GM18520 (cell line): Measurements from ENCODE around the gene TM6SF1.
"Not testable (repeated sequence)": the region's sequence is repeated elsewhere in the genome, so short reads cannot be mapped to it uniquely, and the experiment has no call there.

Experiments used
- ATAC-seq: cut with Tn5 transposase; IDR thresholded peaks from one replicate; pipeline ENCODE4 v1.9.1; 2021; ENCODE audit not compliant: unreplicated experiment

TM6SF1 gene

DNA sequence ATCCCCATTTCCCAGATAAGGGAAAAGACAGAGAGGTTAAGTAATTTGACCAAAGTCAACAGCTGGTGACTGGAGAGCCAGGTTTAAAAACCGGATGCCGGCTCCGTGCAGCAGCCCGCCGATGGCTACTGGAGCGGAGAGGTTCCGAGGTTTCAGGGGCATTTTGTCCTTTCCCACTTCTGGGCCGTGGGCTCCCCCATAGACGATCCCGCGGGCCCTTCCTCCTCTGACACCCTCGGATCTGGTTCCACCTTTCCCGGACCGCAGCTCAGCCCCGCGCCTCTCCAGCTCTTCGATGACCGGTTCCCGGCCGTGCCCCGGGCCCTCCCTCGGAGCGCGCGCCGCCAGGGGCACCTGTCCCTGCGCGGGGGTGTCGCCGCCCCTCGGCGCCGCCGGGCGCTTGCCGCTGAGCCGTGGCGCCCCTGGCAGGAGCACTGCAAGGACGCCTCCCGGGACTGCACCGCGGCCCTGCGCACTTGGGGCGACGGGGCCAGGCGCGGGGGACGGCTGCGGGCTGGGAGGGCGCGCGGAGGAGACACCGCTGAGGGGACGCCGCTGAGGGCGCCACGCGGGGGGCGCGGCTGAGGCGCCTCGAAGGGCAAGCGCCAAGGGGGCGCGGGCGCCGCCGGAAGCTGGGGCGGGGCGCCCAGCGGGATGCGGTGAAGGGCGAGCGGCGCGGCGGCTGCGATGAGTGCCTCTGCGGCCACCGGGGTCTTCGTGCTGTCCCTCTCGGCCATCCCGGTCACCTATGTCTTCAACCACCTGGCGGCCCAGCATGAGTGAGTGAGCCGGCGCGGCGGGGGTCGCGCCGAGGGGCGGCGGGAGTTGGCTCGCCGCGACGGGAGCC is at the start of gene TM6SF1:
TM6SF1 (plus strand) TSS at position 652 of the 847 bp plus-strand sequence; CDS start at position 688, 36 bp downstream.
- ATAC-seq, result no peak

DNA sequence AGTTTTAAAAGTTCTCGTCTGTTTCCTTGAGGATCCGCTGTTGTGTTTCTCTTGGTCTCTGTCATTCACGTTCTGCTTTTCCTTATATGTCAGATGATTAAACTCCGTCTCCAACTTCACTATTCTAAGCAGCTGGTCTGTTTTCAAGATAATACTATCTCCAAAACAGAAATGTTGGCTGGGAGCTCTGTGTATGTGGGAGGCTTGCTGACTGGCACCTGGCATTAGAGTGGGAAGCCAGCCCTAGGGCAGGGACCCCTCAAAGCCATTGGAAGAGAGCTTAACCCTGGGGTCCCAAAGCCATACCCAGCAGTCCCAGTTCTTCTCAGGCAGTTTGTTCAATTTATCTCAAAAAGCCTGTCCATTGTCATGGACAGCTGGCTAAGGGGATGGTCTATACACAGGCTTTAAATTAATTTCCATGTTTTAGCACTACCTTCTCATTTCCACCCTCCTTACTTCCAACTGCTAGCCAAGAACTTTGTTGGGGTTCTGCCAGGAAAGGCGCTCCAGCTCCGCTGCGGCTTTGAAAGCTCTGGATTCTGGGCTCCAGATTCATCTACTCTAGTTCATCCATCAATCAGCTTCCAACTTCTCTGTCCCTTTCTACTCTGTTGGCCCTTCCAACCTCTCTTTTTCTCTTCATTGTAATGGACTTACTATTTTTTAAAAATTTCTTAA is 49.6 kb upstream of the TM6SF1 start:
- no peak for ATAC-seq

DNA sequence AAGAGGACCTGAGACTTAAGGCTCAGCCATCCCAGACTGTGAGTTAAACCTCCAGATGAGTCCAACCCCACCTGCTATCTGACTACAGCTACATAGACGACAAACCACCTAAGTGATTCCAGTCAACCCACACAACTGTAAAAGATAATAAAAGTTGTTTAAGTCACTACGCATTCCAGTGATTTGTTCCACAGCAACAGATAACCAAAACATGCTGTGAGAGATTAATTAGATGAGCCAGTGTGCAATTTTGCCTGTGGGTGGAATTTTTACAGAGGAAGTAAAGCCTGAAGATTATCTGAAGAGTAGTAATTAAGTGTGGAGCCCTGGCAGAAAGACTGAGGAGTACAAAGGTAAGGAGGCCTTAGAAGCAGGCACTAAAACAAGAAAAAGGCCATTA is 45.8 kb upstream of the TM6SF1 start:
- ATAC-seq, result no peak

DNA sequence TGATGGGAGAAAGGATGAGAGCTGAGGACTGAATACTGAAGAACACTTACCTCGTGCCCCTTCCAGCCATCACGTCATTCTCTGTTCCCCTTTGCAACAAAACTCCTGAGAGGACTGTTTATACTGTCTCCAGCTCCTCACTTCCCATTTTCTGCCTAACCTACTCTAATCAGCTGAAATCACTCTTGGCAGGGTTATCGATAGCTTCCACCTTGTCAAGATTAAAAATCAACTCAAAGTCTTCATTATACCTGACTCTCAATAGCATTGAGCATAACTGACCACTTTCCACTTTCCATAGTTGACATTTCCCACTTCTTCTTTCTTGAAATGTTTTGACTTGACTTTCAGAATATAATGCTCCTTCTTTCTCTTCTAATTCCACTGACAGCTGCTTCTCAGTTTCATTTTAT is 44.7 kb upstream of the TM6SF1 start:
- ATAC-seq, result no peak

DNA sequence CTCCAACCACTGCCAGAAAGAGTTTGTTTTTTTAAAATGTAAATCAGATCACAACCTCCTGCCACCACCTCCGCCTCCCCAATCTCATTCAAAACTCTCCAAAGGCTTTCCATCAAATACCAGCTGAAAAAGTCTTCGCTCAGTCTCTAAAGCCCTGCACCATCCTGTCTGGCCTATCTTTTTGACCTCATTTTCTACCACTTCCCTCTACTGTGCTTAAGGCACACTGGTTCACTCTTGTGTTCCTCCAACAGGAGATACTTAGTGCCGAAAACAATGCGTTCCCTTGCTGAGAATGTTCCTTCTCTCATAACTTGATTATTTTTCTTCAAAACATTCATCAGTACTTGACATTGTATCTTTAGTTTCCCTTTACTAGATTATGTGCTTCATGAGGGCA is 43.9 kb upstream of the TM6SF1 start:
- ATAC-seq, result no peak

DNA sequence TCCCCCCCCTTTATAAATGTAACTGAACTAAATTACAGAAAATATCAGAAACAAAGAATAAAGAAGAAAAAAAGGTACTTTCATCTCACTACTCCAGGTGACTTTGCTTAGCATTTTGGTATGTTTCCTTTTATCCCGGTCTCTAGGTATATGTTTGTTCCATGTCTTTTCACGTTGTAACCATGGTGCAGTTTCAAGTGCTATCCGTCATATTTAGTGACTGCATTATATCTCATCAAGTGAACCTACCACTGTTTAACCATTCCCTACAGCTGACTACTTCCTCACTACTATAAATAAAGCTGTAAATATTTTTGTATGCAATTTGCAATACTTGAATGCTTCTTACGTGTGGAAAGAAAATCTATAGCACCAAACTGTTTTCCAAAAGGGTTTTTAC is 42.6 kb upstream of the TM6SF1 start:
- no peak for ATAC-seq

DNA sequence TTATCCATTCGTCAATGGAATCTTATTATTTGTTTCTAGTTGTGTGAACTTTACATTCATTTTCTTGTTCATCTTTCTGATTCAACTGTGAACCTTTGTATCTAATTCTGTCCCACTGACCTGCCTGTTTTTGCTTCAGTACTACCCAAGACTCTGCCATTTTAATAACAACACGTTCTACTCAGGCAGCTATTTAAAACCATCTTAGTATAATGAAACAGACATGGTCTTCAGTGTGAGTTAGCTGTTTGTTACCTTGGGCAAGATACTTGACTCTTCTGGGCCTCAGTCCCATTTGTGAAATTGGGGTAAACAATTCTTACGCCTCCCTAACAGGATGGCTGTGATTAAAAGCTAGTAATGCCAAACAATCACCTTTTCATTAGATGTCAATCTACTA is 42.0 kb upstream of the TM6SF1 start:
- ATAC-seq, result no peak

DNA sequence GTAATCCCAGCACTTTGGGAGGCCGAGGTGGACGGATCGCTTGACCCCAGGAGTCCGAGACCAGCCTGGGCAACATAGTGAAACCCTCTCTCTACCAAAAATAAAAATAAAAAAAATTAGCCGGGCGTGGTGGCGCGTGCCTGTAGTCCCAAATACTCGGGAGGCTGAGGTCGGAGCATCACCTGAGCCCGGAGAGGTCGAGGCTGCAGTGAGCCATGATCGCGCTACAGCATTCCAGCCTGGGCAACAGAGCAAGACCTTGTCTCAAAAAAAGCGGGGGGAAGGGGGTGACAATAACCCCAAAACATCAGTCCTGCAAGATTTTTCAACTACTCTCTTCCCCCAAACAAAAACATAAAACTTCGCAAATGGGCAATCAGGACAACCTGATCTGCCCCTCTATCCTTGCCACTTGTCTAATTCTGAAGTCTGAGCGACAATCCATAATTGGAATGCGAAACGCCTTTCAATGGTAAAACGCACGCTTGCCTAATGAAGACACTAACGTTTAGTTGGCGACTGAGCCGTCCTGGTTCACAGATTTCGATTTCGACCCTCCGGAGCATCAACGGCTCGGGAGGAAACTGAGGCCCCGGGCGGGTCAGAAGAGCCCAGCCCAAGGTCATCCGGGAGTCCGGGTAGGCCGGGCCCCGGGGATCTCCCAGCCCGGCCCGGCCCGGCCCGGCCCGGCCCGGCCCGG is 41.3 kb upstream of the TM6SF1 start:
- ATAC-seq, result no peak

DNA sequence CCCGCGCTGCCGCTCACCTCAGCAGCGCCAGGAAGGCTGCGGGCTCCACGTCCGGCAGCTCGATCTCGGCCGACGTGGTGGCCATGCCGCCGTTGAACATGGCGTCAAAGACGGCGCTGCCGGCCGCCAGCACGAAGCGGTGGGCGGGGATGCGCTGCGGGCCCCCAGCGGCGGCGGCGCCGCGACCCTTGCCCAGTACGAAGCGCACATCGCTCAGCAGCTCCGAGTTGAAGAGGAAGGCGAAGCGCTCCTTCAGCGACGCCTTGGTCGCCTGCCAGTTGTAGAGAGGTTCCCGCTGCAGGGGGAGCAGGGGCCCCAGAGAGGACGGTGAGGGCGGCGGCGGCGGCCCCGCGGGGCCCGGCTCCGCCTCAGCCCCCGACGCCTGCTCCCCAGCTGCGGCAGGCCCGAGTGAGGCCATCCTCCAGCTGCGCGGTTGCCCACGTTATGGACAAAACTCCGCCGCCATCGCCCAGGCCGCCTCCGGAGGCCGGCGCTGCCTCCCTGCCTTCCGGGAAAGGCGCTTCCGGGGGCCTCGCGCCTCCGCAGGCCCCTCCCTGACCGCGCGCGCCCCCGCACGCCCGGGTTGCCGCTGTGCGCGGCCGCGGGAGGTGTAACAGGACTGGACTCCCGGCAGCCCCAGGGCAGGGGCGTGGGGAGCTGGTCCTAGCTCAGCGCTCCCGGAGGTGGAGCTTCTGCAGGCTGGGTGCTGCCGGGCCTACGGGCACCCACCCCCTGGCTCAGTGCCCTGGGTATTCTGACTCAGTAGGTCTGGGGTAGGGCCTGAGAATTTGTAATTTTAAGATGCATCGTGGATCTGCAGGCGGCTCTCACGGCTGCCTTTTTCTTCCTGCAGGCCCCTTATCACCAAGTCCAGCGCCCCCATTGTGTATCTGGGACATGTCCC is 40.5 kb upstream of the TM6SF1 start, which contains the start of gene BTBD1:
BTBD1 (minus strand) TSS at position 519 of the 904 bp plus-strand sequence; CDS start at position 418, 101 bp downstream.
- ATAC-seq, result peak; percentile 70

DNA sequence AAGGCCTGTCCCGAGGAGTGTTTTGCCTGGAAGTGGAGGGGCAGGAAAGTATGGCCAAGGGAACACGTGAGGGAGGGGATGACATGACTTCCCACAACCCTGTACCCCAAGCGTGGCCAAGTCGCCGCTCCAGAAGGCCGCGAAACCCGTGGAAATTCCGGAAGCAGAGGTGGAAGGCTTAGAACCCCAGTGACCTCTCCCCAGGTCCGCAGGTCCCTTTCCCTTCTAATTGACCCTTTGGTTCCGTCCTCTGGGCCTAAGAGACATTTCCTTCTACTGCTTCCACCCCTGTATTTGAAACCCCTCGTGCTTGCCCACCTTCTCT is 39.8 kb upstream of the TM6SF1 start:
- ATAC-seq, result no peak

DNA sequence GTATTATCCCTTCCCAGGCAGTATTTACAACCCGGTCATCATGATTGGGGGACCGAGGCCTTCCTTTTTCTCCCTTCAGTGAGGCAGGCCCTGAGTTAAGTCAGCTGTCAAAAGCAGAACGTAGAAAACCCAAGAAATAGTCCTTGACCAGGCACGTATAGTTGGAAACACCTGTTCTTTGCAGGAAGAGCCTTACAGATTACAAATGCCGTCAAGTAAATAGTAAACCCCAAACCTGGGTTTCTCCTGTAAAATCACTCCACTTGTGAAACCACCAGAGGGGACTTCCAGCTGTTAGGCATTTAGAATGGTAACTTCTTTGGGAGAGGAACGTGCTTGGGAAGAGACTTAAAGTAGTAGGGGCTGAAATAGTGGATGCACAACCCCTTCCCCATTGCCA is 39.4 kb upstream of the TM6SF1 start:
- ATAC-seq, result no peak

DNA sequence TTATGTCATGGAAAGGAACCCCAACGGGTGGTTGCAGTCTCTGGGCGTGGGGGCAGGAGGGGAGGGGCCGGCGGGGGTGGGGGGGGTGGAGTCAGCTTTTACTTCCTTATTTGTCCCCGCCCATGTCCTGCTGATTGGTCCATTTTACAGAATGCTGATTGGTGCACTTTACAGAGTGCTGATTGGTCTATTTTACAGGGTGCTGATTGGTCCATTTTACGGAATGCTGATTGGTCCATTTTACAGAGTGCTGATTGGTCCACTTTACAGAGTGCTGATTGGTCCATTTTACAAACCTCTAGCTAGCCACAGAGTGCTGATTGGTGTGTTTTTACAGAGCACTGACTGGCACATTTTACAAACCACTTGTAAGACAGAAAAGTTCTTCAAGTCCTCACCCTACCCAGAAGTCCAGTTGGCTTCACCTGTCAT is 38.2 kb upstream of the TM6SF1 start:
- ATAC-seq, result not testable (repeated sequence)

DNA sequence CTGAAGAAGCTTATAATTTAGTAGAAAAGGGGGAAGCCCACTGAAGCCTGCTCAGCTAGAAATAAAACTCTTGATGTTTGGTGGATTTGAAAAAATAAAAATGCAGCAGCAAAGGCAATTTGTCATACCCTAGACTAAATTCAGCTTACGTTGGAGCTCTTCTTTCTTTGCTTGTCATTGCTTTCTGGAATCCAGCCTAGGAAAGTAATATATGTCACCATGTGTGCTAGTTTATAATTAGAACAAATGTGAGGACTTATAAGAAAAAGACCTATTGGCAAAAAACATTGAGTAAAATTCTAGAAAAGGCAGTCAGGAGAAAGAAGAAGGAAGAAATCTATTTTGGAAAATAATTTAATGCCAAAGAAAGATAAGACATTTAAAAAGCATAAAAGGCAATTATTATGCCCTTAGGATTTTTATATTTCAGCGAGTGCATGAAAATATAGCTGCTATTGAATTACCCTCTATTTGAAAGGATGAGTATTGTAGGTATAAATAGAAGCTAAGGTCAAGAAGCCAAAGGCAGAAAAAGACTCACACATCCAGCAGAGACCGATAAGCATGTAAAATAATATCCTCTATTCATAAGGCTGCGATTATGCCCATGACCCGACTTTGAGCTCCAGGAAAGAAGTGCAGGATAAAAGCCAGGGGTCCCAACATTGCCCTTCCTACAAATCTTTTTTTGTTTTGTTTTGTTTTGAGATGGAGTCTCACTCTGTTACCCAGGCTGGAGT is 29.8 kb upstream of the TM6SF1 start:
- ATAC-seq, result no peak

DNA sequence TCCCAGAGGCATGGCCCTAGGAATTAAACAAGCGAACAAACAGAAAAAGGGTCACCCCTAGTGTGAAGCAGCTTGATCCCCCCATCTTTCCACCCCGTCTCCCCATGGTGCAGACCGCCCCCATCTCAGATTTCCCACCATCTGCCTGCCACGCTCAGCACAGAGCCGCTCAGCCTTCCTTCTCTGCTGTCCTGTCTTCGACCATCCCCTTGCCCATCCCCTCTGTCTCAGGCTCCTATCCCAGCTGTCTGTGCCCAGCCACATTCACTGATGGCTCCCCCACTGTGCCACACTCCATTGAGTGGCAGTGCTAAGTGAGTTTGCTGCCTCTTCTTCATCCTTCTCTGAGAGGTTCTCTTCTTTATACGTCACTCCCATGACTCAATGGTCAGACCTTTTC is 28.7 kb upstream of the TM6SF1 start:
- ATAC-seq, result no peak

DNA sequence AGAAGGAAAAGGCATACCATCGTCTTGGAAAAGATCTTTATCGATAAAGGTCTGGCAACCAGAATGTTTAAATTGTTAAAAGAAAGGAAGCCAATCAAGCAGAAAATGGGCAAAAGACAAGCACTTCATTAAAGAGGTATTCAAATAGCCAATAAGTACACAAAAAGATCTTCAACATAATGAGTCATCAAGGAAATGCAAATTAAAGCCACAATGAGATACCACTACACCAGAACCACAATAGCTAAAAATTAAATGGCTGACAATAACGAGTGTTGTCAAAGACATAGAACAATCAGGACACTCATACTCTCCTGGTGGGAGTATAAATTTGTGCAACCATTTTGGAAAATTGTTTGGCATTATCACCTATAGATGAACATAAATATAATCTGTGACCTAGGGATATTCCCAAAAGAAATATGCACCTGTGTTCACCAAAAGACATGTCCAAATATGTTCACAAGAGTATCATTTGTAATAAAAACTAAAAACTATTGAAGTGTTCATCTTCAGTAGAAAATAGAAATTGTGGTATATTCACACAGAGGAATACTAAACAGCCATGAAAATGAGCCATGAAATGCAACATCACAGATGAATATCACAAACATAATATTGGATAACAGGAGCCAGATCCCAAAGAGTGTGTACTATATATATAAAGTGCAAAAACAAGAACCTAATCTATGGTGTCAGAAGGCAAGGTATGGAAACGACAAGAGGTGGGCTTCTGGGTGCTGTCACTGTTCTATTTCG is 26.0 kb upstream of the TM6SF1 start:
- peak; percentile 55 for ATAC-seq

DNA sequence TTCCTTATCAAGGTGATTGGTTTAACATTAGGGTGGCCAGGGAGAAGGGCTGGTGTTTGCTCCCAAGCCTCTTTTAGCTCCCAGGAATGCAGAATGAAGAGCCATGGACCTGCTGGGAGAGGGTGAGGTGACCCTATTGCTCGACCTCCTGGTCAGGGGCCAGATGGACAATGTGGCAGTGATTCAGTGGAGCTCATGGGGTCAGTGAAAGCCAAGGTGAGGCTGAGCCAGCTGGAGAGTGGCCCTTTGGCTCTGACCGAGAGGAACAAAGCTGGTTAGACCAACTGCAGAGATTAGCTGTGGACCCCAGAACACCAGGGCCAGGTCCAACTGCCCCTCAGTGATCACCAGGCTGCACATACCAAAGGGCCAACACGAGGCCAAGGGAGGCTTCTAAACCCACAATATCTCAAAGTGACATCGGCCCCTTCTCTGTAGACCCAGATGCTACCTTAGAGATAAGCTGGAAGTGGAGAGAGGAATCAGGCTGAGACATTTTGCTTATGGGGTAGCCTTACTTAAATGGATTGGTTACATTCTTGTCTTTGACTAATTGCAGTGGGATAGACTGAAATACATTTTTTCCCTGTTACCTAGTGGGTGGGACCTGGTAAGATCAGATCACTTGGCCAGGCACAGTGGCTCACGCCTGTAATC is 24.6 kb upstream of the TM6SF1 start:
- no peak for ATAC-seq

DNA sequence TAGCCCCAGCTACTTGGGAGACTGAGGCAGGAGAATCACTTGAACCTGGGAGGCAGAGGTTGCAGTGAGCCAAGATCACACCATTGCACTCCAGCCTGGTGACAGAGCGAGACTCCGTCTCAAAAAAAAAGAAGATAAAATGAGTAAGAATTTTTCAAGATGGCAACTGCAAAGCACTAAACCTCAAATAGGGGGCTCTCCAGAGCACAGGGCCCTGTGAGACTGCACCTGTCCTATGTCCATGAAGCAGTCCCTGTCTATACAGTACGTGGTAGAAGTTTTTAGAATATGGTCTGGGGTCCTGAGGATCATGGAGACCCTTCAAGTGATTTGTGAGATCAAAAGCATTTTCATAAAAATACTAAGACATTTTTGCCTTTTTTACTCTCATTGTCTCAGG is 22.0 kb upstream of the TM6SF1 start:
- not testable (repeated sequence) for ATAC-seq

DNA sequence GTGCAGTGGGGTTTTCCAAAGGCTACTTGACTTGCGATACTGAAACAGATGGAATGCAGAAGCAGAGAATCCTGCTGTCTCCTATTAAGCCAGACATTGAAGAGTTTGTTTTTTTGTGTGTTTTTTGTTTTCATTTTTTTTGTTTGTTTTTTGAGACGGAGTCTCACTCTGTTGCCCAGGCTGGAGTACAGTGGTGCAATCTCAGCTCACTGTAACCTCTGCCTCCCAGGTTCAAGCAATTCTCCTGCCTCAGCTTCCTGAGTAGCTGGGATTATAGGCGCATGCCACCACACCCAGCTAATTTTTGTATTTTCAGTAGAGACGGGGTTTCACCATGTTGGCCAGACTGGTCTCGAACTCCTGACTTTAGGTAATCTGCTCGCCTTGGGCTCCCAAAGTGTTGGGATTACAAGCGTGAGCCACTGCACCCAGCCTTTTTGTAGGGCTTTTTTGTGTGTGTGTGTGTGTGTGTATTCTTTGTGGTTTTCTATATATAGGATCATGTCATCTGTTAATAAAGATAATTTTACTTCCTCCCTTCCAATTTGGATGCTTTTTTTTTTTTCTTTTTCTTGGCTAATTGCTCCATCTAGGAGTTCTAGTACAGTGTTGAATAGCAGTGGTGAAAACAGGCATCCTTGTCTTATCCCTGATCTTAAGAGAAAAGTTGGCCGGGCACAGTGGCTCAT is 21.4 kb upstream of the TM6SF1 start:
- ATAC-seq, result not testable (repeated sequence)
